ENCODE data around the gene MRPL55.

GRCh38 chr1:228110556-228110955 lies 1.5 kb upstream of the MRPL55 start:
- no peak for TF ChIP-seq ZNF292 (CRISPR knock-in tag; IDR thresholded peaks at IDR 0.05; ENCODE audit: borderline replicate concordance, low read depth)
- no peak for TF ChIP-seq MAF1 (CRISPR knock-in tag; IDR thresholded peaks at IDR 0.05; ENCODE audit: borderline replicate concordance)
- TF ChIP-seq RBM39 (IDR thresholded peaks at IDR 0.05; ENCODE audit: low read depth, low read length, poor library complexity, severe bottlenecking): no peak
- TF ChIP-seq ZBTB1 (CRISPR knock-in tag; IDR thresholded peaks at IDR 0.05; ENCODE audit: borderline replicate concordance): no peak
- no peak for TF ChIP-seq ZKSCAN1 (IDR thresholded peaks at IDR 0.05; ENCODE audit: low read length)
- no peak for TF ChIP-seq RFX1 (IDR thresholded peaks at IDR 0.05)
- no peak for TF ChIP-seq TFDP2 (CRISPR knock-in tag; IDR thresholded peaks at IDR 0.05)
- no peak for TF ChIP-seq RAD21 (CRISPR knock-in tag; IDR thresholded peaks at IDR 0.05)
- TF ChIP-seq PPARG (CRISPR knock-in tag; conservative IDR thresholded peaks at IDR 0.05): no peak
- no peak for TF ChIP-seq RFX3 (CRISPR knock-in tag; IDR thresholded peaks at IDR 0.05)
- TF ChIP-seq, protein P1, sequence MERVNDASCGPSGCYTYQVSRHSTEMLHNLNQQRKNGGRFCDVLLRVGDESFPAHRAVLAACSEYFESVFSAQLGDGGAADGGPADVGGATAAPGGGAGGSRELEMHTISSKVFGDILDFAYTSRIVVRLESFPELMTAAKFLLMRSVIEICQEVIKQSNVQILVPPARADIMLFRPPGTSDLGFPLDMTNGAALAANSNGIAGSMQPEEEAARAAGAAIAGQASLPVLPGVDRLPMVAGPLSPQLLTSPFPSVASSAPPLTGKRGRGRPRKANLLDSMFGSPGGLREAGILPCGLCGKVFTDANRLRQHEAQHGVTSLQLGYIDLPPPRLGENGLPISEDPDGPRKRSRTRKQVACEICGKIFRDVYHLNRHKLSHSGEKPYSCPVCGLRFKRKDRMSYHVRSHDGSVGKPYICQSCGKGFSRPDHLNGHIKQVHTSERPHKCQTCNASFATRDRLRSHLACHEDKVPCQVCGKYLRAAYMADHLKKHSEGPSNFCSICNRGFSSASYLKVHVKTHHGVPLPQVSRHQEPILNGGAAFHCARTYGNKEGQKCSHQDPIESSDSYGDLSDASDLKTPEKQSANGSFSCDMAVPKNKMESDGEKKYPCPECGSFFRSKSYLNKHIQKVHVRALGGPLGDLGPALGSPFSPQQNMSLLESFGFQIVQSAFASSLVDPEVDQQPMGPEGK (CRISPR knock-in tag; IDR thresholded peaks at IDR 0.05): no peak
- TF ChIP-seq, protein P2, sequence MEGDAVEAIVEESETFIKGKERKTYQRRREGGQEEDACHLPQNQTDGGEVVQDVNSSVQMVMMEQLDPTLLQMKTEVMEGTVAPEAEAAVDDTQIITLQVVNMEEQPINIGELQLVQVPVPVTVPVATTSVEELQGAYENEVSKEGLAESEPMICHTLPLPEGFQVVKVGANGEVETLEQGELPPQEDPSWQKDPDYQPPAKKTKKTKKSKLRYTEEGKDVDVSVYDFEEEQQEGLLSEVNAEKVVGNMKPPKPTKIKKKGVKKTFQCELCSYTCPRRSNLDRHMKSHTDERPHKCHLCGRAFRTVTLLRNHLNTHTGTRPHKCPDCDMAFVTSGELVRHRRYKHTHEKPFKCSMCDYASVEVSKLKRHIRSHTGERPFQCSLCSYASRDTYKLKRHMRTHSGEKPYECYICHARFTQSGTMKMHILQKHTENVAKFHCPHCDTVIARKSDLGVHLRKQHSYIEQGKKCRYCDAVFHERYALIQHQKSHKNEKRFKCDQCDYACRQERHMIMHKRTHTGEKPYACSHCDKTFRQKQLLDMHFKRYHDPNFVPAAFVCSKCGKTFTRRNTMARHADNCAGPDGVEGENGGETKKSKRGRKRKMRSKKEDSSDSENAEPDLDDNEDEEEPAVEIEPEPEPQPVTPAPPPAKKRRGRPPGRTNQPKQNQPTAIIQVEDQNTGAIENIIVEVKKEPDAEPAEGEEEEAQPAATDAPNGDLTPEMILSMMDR (CRISPR knock-in tag; IDR thresholded peaks at IDR 0.05): no peak
- no peak for TF ChIP-seq CHD2 (IDR thresholded peaks at IDR 0.05; ENCODE audit: low read depth, low read length)
- TF ChIP-seq, protein P3, sequence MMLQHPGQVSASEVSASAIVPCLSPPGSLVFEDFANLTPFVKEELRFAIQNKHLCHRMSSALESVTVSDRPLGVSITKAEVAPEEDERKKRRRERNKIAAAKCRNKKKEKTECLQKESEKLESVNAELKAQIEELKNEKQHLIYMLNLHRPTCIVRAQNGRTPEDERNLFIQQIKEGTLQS (CRISPR knock-in tag; IDR thresholded peaks at IDR 0.05): no peak

Measured in HepG2 (cell line).